GM12878 (cell line): ENCODE data around the gene VN1R2. TPM values are rescaled to one million over a fixed set of nuclear protein-coding genes. Genes with fewer than 3 reads are reported as not detected.
"Not testable (repeated sequence)": the region's sequence is repeated elsewhere in the genome, so short reads cannot be mapped to it uniquely, and the experiment has no call there.

Experiments used
- ATAC-seq: fragments of 200-7000 bp; cut with Tn5 transposase; 3 replicates; pipeline ENCODE4 v1.9.1; 2020; ENCODE audit warnings: mild to moderate bottlenecking, moderate library complexity
- BruUV-seq: library from RNA; stranded (reverse); fragments of 400-500 nt; replicated peaks from 2 replicates; lab custom pipeline; 2021; lab: Mats Ljungman, UMichigan
- CTCF ChIA-PET: fragments of 300-600 bp; sonication (Branson Sonifier 250); formaldehyde crosslinking; extraction: SDS; loops from one replicate; lab custom pipeline; 2021; ENCODE audit warnings: inconsistent platforms; lab: Yijun Ruan, JAX
- POLR2A ChIA-PET: fragments of 350-600 bp; formaldehyde crosslinking; extraction: SDS; loops from one replicate; lab custom pipeline; 2021; ENCODE audit warnings: inconsistent platforms; lab: Charles Lee
- RAD21 ChIA-PET: fragments of 300-600 bp; sonication (Branson Sonifier 250); formaldehyde crosslinking; loops from one replicate; lab custom pipeline; 2023; ENCODE audit warnings: antibody characterized with exemption; ENCODE audit not compliant: unreplicated experiment; lab: Charles Lee
- SMC1A ChIA-PET: fragments of 300-600 bp; sonication (Branson Sonifier 250); formaldehyde crosslinking; loops from one replicate; lab custom pipeline; 2023; ENCODE audit not compliant: unreplicated experiment, uncharacterized antibody; lab: Charles Lee
- DNase-seq: peaks from one replicate; pipeline ENCODE4 v3.0.0-alpha.2; 2011; ENCODE audit warnings: low read depth, low spot score
- FAIRE-seq: peaks from 3 replicates; lab custom pipeline; 2011; peaks lifted over from hg19 to GRCh38; lab: Jason Lieb, UNC
- H2AFZ ChIP-seq: 2 replicates; pipeline ENCODE4 v1.6.0; 2011; ENCODE audit warnings: low read depth, low read length, control low read depth; ENCODE audit not compliant: control insufficient read depth
- H3K27ac ChIP-seq: 2 replicates; pipeline ENCODE4 v1.5.1; 2011; ENCODE audit warnings: control low read depth; ENCODE audit not compliant: control insufficient read depth, insufficient read depth
- H3K27me3 ChIP-seq, 2 experiments: replicated peaks in 1 of 2; 2 replicates each; pipeline versions ENCODE4 v1.6.0 to v1.6.1; 2011; ENCODE audit warnings: low read length in 1 of 2; ENCODE audit not compliant: control insufficient read depth in 2 of 2, insufficient read depth in 2 of 2
- H3K36me3 ChIP-seq, 2 experiments: 2 replicates each; pipeline ENCODE4 v1.5.1; 2011; ENCODE audit warnings: low read length in 1 of 2; ENCODE audit not compliant: control insufficient read depth in 2 of 2, insufficient read depth in 2 of 2
- H3K4me1 ChIP-seq: 2 replicates; pipeline ENCODE4 v1.6.1; 2011; ENCODE audit warnings: mild to moderate bottlenecking, low read length, moderate library complexity, mixed read lengths; ENCODE audit not compliant: control insufficient read depth, insufficient read depth
- H3K4me2 ChIP-seq: 2 replicates; pipeline ENCODE4 v1.6.0; 2011; ENCODE audit warnings: control low read depth; ENCODE audit not compliant: control insufficient read depth, insufficient read depth
- H3K4me3 ChIP-seq: fragments of 200-600 bp; sonication (generic); 2 replicates; pipeline ENCODE4 v1.5.1; 2016
- H3K79me2 ChIP-seq: 2 replicates; pipeline ENCODE4 v1.6.0; 2011; ENCODE audit warnings: low read length; ENCODE audit not compliant: control insufficient read depth, insufficient read depth
- H3K9ac ChIP-seq: 2 replicates; pipeline ENCODE4 v1.8.0; 2011; ENCODE audit warnings: low read length, control low read depth, mixed read lengths; ENCODE audit not compliant: control insufficient read depth, insufficient read depth
- H3K9me3 ChIP-seq: replicated peaks from 3 replicates; pipeline ENCODE4 v1.5.1; 2011; ENCODE audit warnings: mild to moderate bottlenecking, low read length; ENCODE audit not compliant: control insufficient read depth, insufficient read depth
- H4K20me1 ChIP-seq: 2 replicates; pipeline ENCODE4 v1.6.0; 2011; ENCODE audit not compliant: control insufficient read depth, insufficient read depth
- CBX5 ChIP-seq: sonication (generic); IDR thresholded peaks from 2 replicates; pipeline ENCODE4 v1.6.1; 2016; ENCODE audit warnings: low read depth, moderate library complexity, mild to moderate bottlenecking, inconsistent platforms
- EED ChIP-seq: sonication (generic); IDR thresholded peaks from 2 replicates; pipeline ENCODE4 v1.6.1; 2016; ENCODE audit warnings: antibody characterized with exemption, low read depth
- MEF2A ChIP-seq: IDR thresholded peaks from 2 replicates; pipeline ENCODE4 v1.6.1; 2011; ENCODE audit warnings: low read depth, mild to moderate bottlenecking, low read length, moderate library complexity; ENCODE audit not compliant: insufficient read depth
- TBL1XR1 ChIP-seq: IDR thresholded peaks from 2 replicates; pipeline ENCODE4 v1.6.1; 2012; ENCODE audit warnings: low read depth, low read length, improper control_type of control experiment
- WGBS: methylation state at CpG from one replicate; pipeline ENCODE4 v1.1.6; 2016; ENCODE audit warnings: low lambda C conversion rate; ENCODE audit not compliant: insufficient replicate concordance, insufficient coverage; ENCODE audit errors: missing lambda C conversion rate; 5-methylcytosine and 5-hydroxymethylcytosine counted together
- in situ Hi-C: fragments of 300-500 bp; cut with MboI; formaldehyde crosslinking; loops from 9 replicates; pipeline ENCODE4 v1.14.3; 2018; ENCODE audit warnings: mixed read lengths
- intact Hi-C: fragments of 100-400 bp; cut with micrococcal nuclease; formaldehyde crosslinking; loops from one replicate; pipeline ENCODE4 v1.14.2; 2022; ENCODE audit not compliant: unreplicated experiment
- polyA plus RNA-seq, 11 experiments: library from polyadenylated mRNA; depleted of rRNA in 4 of 11; unstranded in 6 of 11; stranded (reverse) in 5 of 11; fragments of >200 nt; fragmentation: Nextera tagmentation in 4 of 11; fragmentation: Illumina TruSeq in 1 of 11; extraction: Ambion mirVana in 4 of 11; extraction: Trizol in 1 of 11; gene quantifications; 1 replicate in 1 of 11; 2 replicates in 10 of 11; pipeline versions ENCODE4 v1.2.1 to v1.2.3, GENCODE V29; 2011 to 2016; ENCODE audit warnings: inconsistent platforms in 2 of 11, missing spikeins in 2 of 11, low read depth in 1 of 11
- total RNA-seq, 4 experiments: library from RNA; depleted of rRNA in 3 of 4; stranded (reverse); fragments of >200 nt in 3 of 4; fragmentation: Illumina TruSeq in 1 of 4; extraction: Trizol in 1 of 4; gene quantifications; 2 replicates each; pipeline versions ENCODE4 v1.2.1 to v1.2.3, GENCODE V29; 2013 to 2021
- TF ChIP-seq, protein P1 (sequence below): IDR thresholded peaks from 2 replicates; pipeline ENCODE4 v1.6.1; 2012; ENCODE audit warnings: mild to moderate bottlenecking, low read depth, low read length

VN1R2 gene
- total and polyA plus RNA-seq, 10 of the 15 experiments (the other 5 are each of a cell fraction or from before 2014, with no cell fraction given): not detected

DNA sequence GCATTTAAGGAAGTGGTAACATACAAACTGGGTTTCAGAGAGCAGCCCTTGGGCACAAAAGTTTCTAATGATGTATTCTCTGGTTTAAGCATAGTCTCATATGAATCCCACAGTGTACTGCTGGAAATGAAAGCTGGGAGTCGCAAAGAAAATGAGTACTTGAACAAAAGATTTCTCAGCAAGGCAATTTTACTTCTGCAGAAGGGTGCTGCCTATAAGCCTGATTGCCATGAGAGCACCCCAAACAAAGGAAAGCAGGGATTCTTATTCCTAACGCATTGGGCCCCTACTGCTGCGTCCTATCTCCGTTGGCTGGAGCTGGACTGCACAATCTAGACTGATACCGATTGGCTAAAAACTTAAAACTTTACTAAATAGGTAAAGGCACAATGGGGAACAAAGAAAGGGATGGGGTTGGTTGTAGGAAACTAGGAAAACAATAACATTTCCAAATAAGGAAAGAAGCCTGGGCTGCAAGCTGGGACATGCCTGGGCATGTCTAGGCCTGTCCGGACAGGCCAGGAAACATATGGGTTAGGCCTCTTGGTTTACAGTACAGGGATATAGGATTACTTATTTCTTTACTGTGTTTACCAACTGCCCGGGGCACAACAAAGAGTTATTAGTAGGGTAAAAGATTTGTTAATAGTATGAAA, 36.8 kb downstream of the VN1R2 start:
- Histone ChIP-seq H3K4me3 (no peak overlapping the region), H2AFZ (no peak overlapping the region), H3K9ac (no peak overlapping the region), H3K9me3 (peaks cover 4% of the 10 kb centered on the region; the same call in 2 of the 3 replicates), H3K36me3 (no peaks in the 10 kb centered on the region), H3K4me2 (no peak overlapping the region), H3K27me3 (no peaks in the 10 kb centered on the region), H3K27ac (no peak overlapping the region), H3K4me1 (no peaks in the 10 kb centered on the region), H3K79me2 (no peaks in the 10 kb centered on the region), H4K20me1 (no peaks in the 10 kb centered on the region)
- ChIA-PET CTCF (interaction anchor here (1.6 kb wide), 1 partner anchor 10 kb away, joined by 4 read pairs; no protein-coding TSS in a partner anchor), SMC1A (no interaction called here), RAD21 (no interaction called here), POLR2A (no interaction called here)
- in situ Hi-C loops (no loop called here), intact Hi-C loops (no loop called here)
- TF ChIP-seq TBL1XR1: no peak
- TF ChIP-seq EED: no peak
- 0 out of 2 replicates have a peak, but pooled peaks have one; percentile 42 for TF ChIP-seq CBX5
- TF ChIP-seq, protein P1, sequence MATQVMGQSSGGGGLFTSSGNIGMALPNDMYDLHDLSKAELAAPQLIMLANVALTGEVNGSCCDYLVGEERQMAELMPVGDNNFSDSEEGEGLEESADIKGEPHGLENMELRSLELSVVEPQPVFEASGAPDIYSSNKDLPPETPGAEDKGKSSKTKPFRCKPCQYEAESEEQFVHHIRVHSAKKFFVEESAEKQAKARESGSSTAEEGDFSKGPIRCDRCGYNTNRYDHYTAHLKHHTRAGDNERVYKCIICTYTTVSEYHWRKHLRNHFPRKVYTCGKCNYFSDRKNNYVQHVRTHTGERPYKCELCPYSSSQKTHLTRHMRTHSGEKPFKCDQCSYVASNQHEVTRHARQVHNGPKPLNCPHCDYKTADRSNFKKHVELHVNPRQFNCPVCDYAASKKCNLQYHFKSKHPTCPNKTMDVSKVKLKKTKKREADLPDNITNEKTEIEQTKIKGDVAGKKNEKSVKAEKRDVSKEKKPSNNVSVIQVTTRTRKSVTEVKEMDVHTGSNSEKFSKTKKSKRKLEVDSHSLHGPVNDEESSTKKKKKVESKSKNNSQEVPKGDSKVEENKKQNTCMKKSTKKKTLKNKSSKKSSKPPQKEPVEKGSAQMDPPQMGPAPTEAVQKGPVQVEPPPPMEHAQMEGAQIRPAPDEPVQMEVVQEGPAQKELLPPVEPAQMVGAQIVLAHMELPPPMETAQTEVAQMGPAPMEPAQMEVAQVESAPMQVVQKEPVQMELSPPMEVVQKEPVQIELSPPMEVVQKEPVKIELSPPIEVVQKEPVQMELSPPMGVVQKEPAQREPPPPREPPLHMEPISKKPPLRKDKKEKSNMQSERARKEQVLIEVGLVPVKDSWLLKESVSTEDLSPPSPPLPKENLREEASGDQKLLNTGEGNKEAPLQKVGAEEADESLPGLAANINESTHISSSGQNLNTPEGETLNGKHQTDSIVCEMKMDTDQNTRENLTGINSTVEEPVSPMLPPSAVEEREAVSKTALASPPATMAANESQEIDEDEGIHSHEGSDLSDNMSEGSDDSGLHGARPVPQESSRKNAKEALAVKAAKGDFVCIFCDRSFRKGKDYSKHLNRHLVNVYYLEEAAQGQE: no peak
- no peak for TF ChIP-seq MEF2A
- ATAC-seq: no peak
- FAIRE-seq: no peak
- DNase-seq: no peak
- 29% methylated on average over 7 of the region's 7 CpGs for WGBS
- no TSS peak for BruUV-seq

DNA sequence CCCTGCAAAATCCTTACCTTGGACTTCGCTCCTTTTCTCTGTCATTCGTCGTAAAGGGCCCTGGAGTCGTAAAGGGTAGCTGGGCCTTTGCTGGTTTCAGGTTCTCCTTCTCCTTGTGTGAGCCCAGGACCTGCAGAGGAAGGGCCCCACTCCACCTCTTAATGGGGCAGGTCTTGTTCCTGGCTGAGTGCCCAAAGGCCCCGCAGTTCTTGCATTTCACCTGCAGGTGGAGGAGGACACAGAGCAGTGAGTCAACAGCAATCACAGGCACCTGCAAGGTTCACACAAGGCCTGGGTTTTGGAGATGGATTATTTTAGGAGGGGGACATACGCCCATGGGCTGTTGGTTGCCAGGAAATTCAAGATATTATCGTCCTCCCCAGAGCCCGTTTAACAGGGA, 43.2 kb downstream of the VN1R2 start:
- POLR2A ChIA-PET, intact Hi-C loops, H3K4me1 ChIP-seq, SMC1A ChIA-PET, H3K36me3 ChIP-seq, CTCF ChIA-PET, RAD21 ChIA-PET, in situ Hi-C loops, H3K9ac ChIP-seq, H2AFZ ChIP-seq, H3K4me2 ChIP-seq, FAIRE-seq, H3K27ac ChIP-seq, H3K27me3 ChIP-seq, H3K9me3 ChIP-seq, H4K20me1 ChIP-seq, H3K79me2 ChIP-seq, BruUV-seq, ATAC-seq, DNase-seq, H3K4me3 ChIP-seq: not testable (repeated sequence)
- WGBS: no CpG with 5 or more reads among the region's 8 CpGs
